T1000 (cell line): Measurements from ENCODE around the gene MYO18B.

Experiments used
- DNase-seq: peaks from one replicate; lab custom pipeline; 2025; ENCODE audit warnings: mixed read lengths; lab: John Stamatoyannopoulos, UW

MYO18B gene

GRCh38 chr22:25777411-25777810 is 35.4 kb downstream of the MYO18B start:
- DNase-seq: no peak

GRCh38 chr22:25777870-25778269 is 35.9 kb downstream of the MYO18B start:
- DNase-seq: no peak

DNA sequence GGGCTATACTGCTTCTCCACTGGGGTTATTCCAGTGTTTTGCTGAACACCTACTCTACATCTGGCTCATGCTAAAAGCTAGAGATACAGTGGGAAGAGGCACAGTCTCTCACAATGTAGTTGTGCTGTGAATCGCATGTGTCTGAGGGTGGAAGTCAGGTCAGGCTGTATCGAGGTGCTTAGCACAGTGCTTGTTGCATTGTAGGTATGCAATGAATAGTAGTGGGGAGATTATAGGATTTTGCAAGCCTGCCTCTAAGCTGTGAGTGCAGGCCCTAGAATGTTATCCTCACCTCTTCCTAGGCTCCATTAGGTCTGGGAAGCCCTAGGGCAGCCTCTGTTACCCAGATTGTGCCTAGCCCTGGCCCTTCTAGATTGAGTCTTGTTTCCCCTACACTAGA is 37.4 kb downstream of the MYO18B start:
- no peak for DNase-seq

GRCh38 chr22:25779890-25780289 is 37.9 kb downstream of the MYO18B start:
- no peak for DNase-seq

DNA sequence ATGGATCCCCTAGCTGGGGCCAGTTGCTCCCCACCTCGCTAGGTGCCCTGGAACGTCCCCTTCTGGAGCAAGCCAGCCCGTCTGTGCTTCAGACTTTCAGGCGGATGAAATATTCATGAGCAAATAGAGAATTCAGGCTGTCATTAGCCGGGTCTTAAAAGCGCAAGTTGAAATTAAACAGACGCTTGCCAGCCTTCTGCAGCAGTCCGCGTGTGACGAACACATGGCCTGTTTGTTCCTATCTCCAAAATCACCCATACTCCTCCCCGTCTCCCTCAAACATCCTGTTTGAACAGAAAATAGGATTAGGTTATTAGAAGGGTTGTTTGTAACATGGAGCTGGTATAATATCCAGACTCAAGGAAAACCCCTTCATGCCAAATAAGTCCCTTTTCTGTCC is 38.7 kb downstream of the MYO18B start:
- no peak for DNase-seq

GRCh38 chr22:25781801-25782200 is 39.8 kb downstream of the MYO18B start:
- DNase-seq: no peak

DNA sequence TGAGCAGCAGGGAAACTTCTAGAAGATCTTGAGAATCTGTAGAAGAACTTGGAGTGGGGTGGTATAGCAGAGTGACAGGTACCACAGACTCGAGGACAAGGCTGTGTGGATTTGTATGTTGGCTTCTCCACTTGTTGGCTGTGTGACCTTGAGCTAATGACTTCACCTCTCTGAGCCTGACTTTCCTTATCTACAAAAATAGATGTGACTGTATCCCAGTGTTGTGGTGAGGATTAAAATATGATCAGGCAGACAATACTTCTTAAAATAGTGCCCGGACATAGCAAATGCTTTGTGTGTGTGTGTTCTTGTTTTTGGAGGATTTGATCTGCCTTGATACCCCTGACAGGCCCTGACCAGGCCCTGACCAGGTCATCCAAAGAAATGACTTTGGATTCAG is 40.8 kb downstream of the MYO18B start:
- no peak for DNase-seq

DNA sequence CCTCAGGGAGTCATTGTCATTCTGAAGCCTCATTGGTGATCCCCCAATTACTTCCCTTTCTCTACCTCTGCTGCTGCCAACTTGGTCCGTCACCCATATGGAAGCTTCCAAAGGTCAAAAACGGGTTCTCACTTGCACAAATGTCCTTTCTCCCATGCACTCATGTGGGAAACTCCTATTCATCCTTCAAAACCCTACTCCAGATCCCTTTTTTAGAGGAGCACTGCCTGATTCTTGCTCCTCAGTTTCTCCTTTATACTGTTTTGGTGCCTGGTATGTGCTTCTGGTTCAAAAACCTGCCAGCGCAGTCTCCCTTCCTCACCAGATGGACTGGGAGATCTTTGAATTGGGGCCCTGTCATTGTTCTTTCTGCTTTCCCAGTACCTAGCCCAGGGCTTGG is 41.9 kb downstream of the MYO18B start:
- no peak for DNase-seq

GRCh38 chr22:25786165-25786564 is 44.2 kb downstream of the MYO18B start:
- no peak for DNase-seq

DNA sequence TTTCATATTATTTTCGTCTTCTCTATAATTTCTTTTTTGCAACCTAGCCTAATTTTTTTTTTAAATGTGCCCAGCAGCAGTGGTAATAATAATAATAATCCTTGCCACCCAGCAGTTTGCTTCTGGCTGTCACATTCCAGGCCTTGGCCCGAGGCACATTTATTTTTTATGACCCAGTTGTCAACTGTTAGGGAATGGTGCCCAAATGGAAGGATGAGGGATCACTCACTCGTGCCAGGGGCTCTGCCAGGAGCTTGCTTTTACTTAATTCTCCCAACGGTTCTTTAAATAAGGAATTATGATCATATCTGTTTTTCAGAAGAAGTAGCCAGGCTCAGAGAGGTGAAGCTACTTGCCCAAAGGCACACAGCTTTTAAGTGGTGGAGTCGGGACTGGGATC is 49.6 kb downstream of the MYO18B start:
- no peak for DNase-seq

DNA sequence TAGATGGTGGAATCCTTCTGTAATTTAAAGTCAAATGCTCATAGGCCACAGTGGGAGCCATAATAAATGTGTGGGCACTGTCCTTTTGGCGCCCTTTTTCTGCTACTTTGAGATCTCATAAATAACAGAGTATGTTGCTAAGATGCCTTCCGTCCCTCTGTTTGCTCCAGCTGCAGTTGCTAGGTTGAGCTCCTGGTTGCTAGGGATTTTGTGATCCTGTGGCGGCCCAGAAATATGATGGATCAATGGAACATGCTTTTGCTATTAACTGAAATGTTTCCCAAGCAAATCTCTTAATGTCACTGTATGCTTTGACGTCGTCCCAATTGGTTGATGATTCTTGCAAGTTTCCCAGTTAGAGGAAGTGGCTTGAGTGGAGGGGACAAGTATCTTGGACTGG is 53.5 kb downstream of the MYO18B start:
- DNase-seq: no peak

GRCh38 chr22:25797498-25798290 is 55.7 kb downstream of the MYO18B start:
- no peak for DNase-seq

- no peak for DNase-seq
These were observed 58.8 kb downstream of the MYO18B start for GRCh38 chr22:25800766-25801165.

DNA sequence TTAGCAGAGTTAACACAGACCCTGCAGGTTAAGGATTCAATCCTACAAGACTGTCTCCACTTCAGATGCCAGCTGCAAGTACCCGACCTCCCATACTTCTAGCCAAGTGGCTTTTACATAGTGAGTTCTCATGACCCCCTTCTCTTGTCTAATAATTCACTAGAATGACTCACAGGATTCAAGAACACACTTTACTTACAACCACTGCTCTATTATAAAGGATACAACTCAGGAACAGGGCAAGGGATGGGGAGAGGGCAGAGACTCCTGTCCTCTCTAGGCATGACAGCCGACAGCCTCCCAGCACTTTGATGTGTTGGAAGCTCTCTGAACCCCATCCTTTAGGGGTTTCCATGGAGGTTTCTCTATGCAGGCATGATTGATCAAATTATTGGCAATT is 60.0 kb downstream of the MYO18B start:
- DNase-seq: no peak

DNA sequence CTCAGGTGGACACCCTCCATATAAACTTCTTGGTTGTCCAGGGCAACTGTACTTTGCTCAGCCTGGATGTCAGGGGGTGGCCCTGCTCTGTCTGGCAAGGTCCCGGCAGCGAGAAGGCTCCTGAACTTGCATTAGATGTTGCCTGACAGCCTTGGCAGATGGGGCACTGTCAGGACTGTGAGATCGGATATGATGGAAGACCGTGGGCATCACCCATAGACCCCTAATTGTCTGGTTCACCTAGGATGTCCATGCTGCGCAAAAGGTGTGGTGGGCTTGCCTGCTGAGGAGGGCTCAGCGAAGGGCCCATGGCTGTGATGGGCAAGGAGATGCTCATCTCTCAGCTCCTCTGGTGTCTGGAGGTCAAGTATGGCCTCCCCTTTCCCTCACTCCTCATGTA is 62.7 kb downstream of the MYO18B start:
- DNase-seq: no peak

GRCh38 chr22:25806579-25806978 is 64.6 kb downstream of the MYO18B start:
- DNase-seq: no peak

DNA sequence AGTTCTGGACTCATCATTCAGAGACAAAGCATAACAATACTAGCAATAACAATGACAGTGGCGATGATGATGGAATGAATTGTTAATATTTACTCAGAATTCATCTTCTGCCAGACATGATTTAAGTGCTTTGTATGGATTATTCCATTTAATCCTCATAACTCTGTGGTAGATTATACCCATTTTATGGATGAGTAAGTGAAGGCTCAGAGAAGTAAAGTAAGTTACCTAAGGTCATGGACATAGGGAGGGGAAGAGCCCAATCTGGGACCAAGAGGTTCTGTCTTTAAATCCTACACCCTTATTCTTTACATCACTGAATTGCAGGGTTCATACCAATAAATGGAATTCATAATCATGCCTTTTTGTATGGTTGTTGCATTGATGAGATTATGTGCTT is 72.7 kb downstream of the MYO18B start:
- DNase-seq: no peak

DNA sequence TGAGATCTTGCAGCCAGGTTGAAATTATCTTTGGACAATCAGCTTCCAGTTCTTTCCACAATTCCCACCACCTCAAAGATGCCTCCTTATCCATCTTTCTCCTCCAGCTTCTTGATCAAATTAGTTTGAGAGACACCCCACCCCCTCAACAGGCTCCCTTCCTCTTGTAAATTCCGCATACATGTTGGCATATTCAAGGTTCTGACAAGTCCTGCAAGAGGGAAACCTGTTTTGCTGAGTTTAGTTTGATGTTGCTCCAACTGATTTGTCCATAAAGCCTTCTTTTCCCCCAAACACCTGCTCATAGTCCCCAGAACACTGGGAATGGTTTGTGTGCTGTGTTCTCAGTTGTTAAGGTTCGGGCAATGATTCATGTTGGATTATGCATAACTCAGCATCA is 73.6 kb downstream of the MYO18B start:
- no peak for DNase-seq

GRCh38 chr22:25816522-25817059 is 74.6 kb downstream of the MYO18B start:
- no peak for DNase-seq

DNA sequence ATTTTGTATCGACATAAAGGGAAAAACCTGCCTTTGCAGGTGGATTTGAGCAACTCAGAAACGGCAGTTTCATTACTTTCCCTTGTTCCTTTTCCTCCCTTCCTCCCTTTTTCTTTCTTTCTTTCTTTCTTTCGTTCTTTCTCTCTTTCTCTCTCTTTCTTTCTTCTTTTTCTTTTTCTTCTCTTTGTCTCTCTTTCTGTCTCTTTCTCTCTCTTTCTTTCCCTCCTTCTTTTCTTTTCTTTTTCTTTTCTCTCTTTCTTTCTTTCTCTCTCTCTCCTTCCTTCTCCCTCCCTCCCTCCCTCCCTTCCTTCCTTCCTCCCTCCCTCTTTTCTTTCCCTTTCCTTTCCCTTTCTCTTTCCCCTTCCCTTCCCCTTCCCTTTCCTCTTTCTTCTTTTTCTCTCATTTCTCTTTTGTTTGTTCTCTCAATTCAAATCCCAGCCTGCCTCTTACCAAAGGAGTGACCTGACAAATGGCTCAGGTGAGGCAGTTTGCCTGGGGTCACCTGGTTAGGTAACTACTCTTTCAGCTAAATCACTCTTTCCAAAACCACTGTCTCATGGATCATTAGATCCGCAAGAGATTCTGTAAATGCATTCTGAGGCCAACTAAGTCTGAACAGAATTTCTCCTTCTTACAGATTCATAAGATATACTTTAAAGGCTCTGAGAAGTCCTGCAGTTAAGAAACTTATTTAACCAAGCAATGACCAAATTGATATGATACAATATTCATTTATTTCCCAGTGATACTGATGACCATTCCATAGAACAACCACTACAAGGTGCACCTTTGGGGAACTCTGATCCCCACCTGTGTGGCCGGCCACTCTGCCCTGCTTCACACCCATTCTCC is 75.3 kb downstream of the MYO18B start:
- DNase-seq: no peak

DNA sequence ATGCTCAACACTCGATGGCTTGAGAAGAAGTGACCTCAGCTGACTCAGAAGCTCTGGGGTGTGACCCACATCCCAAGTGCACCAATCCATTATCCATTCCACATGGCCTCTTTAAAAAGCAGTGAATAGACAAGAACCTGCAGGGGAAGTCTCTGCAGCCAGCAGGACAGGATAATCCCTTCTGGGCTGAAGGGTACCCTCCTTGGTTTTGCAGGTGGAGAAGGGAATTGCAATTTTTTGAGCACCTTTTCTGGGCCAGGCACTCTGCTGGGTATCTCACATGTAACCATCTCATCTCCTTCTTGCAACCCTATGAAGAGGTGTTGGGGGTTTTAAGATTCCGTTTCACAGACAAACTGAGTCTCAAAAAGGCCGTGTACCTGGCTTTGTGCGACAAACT is 76.6 kb downstream of the MYO18B start:
- DNase-seq: no peak

DNA sequence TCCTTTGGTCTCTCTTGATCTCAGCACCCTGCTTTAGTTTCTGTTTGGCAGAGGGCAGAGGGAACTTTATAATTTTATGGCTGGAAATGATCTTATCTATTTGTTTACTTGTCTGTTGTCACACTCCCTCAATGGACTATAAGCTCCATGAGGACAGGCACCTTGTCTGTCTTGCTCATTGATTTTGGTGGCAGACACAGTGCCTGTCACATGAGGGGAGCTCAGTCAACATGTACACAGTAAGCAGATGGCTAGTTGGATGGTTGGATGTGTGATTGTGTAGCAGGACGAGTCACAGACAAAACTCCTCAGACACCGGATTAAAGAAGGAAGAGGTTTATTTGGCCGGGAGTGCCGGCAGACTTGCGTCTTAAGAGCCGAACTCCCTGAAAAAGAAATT is 80.4 kb downstream of the MYO18B start:
- no peak for DNase-seq

- no peak for DNase-seq
These were observed 81.3 kb downstream of the MYO18B start for GRCh38 chr22:25823276-25823675.
